OCI-LY3 (cell line): ENCODE results near the gene ARHGAP15.

ENCODE experiments used
- EZH2phosphoT487 ChIP-seq: fragments of 200-600 bp; shearing (Covaris generic); IDR thresholded peaks from 2 replicates; pipeline ENCODE4 v1.6.1; 2018; ENCODE audit warnings: antibody characterized with exemption, mixed run types, low read depth
- TF ChIP-seq, protein P1 (sequence below): fragments of 200-600, 300-600 bp; sonication (generic); IDR thresholded peaks from 2 replicates; pipeline ENCODE4 v1.5.1; 2014; ENCODE audit warnings: antibody characterized with exemption, low read length, low read depth

DNA sequence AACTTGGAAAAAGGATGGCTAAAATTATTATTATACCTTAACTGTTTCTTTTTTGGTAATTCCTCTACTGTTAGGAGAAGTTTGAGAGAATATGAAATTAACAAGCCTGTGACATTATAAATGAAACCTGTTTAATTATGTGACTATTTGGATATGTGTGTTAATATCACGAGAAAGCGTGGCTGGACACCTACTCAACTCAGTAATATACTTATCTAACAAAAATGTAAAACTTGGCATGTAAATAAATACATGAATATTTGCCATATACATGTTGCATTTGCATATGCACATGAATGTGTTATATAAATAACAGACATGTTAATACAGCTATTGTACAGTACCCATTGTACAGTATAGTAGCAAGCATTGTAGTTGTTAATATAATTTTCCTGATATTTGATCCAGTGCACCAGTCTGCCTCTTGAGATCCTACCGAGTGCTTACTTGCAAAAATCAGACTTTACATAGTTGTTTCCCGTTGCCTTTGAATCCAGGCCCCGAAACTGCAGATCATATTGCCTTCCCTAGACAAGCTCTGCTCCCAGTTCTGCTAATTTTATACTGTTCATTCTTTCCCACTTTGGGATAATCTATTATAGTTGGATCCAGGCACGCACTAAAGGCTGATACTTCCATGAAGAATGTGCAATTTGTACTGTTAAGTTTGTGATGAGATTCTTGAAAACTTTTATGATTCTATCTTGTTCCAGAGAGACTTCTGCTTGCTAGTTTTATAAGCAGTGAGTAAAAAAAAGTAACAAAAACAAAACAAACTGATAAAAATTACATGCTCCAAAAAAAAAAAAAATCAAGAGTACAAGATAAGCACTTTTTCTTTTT is 395.6 kb downstream of the ARHGAP15 start:
- TF ChIP-seq, protein P1, sequence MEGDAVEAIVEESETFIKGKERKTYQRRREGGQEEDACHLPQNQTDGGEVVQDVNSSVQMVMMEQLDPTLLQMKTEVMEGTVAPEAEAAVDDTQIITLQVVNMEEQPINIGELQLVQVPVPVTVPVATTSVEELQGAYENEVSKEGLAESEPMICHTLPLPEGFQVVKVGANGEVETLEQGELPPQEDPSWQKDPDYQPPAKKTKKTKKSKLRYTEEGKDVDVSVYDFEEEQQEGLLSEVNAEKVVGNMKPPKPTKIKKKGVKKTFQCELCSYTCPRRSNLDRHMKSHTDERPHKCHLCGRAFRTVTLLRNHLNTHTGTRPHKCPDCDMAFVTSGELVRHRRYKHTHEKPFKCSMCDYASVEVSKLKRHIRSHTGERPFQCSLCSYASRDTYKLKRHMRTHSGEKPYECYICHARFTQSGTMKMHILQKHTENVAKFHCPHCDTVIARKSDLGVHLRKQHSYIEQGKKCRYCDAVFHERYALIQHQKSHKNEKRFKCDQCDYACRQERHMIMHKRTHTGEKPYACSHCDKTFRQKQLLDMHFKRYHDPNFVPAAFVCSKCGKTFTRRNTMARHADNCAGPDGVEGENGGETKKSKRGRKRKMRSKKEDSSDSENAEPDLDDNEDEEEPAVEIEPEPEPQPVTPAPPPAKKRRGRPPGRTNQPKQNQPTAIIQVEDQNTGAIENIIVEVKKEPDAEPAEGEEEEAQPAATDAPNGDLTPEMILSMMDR, result no peak
- no peak for TF ChIP-seq EZH2phosphoT487
